HL-60 (cell line): ENCODE data around the gene CEP295NL.
"Not testable (repeated sequence)": the region's sequence is repeated elsewhere in the genome, so short reads cannot be mapped to it uniquely, and the experiment has no call there.

ENCODE experiments used
- DNase-seq, 2 experiments: peaks; one replicate each; pipeline ENCODE4 v3.0.0-alpha.2; 2010 to 2020; ENCODE audit warnings: low read depth in 1 of 2, low spot score in 1 of 2
- H3K27ac ChIP-seq: fragments of 250-450 bp; sonication (Bioruptor Pico); replicated peaks from 2 replicates; pipeline ENCODE4 v1.5.1; 2020; ENCODE audit warnings: mild to moderate bottlenecking, moderate library complexity
- H3K27me3 ChIP-seq: fragments of 250-450 bp; sonication (Bioruptor Pico); 2 replicates; pipeline ENCODE4 v1.5.1; 2021; ENCODE audit warnings: mild to moderate bottlenecking, moderate library complexity; ENCODE audit not compliant: insufficient read depth, poor library complexity, severe bottlenecking
- H3K4me3 ChIP-seq: replicated peaks from 2 replicates; pipeline ENCODE4 v1.5.1; 2011; ENCODE audit warnings: mild to moderate bottlenecking, control low read depth, low read length; ENCODE audit not compliant: insufficient read depth
- CTCF ChIP-seq: IDR thresholded peaks from one replicate; pipeline ENCODE4 v1.5.1; 2011; ENCODE audit warnings: low read length, control low read depth, inconsistent platforms; ENCODE audit not compliant: insufficient read depth
- GABPA ChIP-seq: IDR thresholded peaks from 2 replicates; pipeline ENCODE4 v1.6.1; 2012; ENCODE audit warnings: low read depth
- POLR2AphosphoS5 ChIP-seq: IDR thresholded peaks from 2 replicates; pipeline ENCODE4 v1.6.1; 2012; ENCODE audit warnings: low read depth
- SPI1 ChIP-seq: IDR thresholded peaks from 2 replicates; pipeline ENCODE4 v1.6.1; 2012; ENCODE audit warnings: low read depth, mild to moderate bottlenecking, borderline replicate concordance
- TF ChIP-seq, protein P1 (sequence below): IDR thresholded peaks from 2 replicates; pipeline ENCODE4 v1.6.1; 2012; ENCODE audit warnings: low read depth; ENCODE audit not compliant: insufficient replicate concordance

CEP295NL gene

DNA sequence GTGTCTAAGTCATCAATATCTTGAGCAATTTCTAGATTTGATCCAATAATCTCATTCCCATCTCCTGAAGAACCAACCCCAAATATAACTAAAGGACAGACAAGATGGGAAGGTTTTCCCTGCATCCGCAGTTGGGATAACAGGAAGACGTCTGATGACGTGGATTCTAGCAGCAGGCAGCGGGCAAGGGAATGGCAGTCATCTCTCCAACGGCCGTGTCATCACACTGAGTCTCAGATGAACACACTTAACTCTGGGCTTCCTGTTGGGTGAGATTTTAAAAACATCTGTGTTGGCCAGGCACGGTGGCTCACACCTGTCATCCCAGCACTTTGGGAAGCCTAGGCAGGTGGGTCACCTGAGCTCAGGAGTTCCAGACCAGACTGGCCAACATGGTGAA is 43.1 kb upstream of the CEP295NL start:
- H3K27ac ChIP-seq: no peak overlapping the region

DNA sequence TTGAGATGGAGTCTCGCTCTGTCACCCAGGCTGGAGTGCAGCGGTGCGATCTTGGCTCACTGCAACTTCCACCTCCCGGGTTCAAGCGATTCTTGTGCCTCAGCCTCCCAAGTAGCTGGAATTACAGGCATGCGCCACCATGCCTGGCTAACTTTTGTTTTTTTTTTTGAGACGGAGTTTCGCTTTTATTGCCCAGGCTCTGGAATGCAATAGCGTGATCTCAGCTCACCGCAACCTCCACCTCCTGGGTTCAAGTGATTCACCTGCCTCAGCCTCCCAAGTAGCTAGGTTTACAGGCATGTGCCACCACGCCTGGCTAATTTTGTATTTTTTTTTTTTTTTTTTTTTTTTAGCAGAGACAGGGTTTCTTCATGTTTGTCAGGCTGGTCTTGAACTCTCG is 42.5 kb upstream of the CEP295NL start:
- not testable (repeated sequence) for H3K27me3 ChIP-seq, H3K27ac ChIP-seq

More for the DNA sequence above, 43.1 kb upstream of the CEP295NL start:
- no peak for DNase-seq
- no peak overlapping the region for H3K4me3 ChIP-seq
- no peak for TF ChIP-seq CTCF
- no peak for TF ChIP-seq GABPA
- no peaks in the 10 kb centered on the region for H3K27me3 ChIP-seq

GRCh38 chr17:78944956-78945355 is 42.0 kb upstream of the CEP295NL start:
- Histone ChIP-seq H3K27ac (no peak overlapping the region), H3K27me3 (no peaks in the 10 kb centered on the region), H3K4me3 (no peak overlapping the region)
- no peak for DNase-seq
- TF ChIP-seq CTCF (no peak), SPI1 (no peak), GABPA (no peak), POLR2AphosphoS5 (no peak)
- TF ChIP-seq, protein P1, sequence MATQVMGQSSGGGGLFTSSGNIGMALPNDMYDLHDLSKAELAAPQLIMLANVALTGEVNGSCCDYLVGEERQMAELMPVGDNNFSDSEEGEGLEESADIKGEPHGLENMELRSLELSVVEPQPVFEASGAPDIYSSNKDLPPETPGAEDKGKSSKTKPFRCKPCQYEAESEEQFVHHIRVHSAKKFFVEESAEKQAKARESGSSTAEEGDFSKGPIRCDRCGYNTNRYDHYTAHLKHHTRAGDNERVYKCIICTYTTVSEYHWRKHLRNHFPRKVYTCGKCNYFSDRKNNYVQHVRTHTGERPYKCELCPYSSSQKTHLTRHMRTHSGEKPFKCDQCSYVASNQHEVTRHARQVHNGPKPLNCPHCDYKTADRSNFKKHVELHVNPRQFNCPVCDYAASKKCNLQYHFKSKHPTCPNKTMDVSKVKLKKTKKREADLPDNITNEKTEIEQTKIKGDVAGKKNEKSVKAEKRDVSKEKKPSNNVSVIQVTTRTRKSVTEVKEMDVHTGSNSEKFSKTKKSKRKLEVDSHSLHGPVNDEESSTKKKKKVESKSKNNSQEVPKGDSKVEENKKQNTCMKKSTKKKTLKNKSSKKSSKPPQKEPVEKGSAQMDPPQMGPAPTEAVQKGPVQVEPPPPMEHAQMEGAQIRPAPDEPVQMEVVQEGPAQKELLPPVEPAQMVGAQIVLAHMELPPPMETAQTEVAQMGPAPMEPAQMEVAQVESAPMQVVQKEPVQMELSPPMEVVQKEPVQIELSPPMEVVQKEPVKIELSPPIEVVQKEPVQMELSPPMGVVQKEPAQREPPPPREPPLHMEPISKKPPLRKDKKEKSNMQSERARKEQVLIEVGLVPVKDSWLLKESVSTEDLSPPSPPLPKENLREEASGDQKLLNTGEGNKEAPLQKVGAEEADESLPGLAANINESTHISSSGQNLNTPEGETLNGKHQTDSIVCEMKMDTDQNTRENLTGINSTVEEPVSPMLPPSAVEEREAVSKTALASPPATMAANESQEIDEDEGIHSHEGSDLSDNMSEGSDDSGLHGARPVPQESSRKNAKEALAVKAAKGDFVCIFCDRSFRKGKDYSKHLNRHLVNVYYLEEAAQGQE: no peak

More for the DNA sequence above, 42.5 kb upstream of the CEP295NL start:
- H3K4me3 ChIP-seq, DNase-seq: not testable (repeated sequence)

- TF ChIP-seq SPI1: no peak
- no peak for TF ChIP-seq CTCF
- TF ChIP-seq POLR2AphosphoS5: no peak
- no peak for TF ChIP-seq GABPA
- TF ChIP-seq, protein P1: no peak
- H3K27me3 ChIP-seq: no peaks in the 10 kb centered on the region
Measured at GRCh38 chr17:78944026-78944425, 41.0 kb upstream of the CEP295NL start.

DNA sequence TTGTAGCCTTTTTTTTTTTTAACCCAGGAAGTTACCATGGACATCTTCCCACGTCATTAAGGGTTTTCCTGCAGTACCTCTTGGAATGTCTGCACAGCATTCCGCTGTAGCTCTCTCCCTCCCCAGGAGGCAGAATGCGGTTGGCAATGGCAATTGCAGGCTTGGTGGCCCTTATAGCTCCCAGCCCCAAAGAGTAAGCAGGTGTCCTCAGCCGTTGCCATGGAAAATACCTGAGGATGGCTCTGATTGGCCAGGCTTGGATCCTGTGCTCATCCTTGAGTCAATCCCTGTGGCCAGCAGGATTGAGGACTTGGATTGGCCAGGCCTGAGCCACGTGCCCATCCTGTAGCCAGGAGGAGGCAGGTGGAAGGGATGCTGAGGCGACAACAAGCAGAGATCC is 37.7 kb upstream of the CEP295NL start:
- no peak for TF ChIP-seq CTCF
- TF ChIP-seq, protein P1: no peak
- no peak for TF ChIP-seq POLR2AphosphoS5
- TF ChIP-seq GABPA: no peak
- no peak for TF ChIP-seq SPI1
- no peak overlapping the region for H3K4me3 ChIP-seq
- H3K27ac ChIP-seq: no peak overlapping the region
- no peak for DNase-seq
- H3K27me3 ChIP-seq: no peaks in the 10 kb centered on the region

More at GRCh38 chr17:78944026-78944425, 41.0 kb upstream of the CEP295NL start:
- H3K27ac ChIP-seq: no peak overlapping the region
- H3K4me3 ChIP-seq: no peak overlapping the region
- no peak for DNase-seq
